Liver (tissue), 9 donors: ENCODE results near the gene HMG20A. TPM values are rescaled to one million over a fixed set of nuclear protein-coding genes. Genes with fewer than 3 reads are reported as not detected.

ENCODE experiments used
- DNase-seq: peaks from one replicate; pipeline ENCODE4 v3.0.0-alpha.2; 2017; ENCODE audit warnings: low spot score
- H3K27ac ChIP-seq, 2 donors: one replicate each; pipeline ENCODE4 v1.7.0; 2013; ENCODE audit warnings: inconsistent platforms in 2 of 2, low read length in 2 of 2, control low read depth in 1 of 2, low read depth in 1 of 2, mild to moderate bottlenecking in 1 of 2
- H3K27me3 ChIP-seq, 4 donors: one replicate each; pipeline versions ENCODE4 v1.6.1 to v1.7.0; 2013; ENCODE audit warnings: low read length in 3 of 4, inconsistent platforms in 1 of 4, mild to moderate bottlenecking in 1 of 4, moderate library complexity in 1 of 4; ENCODE audit not compliant: control insufficient read depth in 4 of 4, insufficient read depth in 4 of 4
- H3K36me3 ChIP-seq, 4 donors: one replicate each; pipeline versions ENCODE4 v1.6.1 to v1.7.0; 2013; ENCODE audit warnings: low read length in 3 of 4, mild to moderate bottlenecking in 3 of 4, low read depth in 1 of 4, moderate library complexity in 1 of 4; ENCODE audit not compliant: control insufficient read depth in 4 of 4, insufficient read depth in 3 of 4
- H3K4me1 ChIP-seq, 4 donors: one replicate each; pipeline versions ENCODE4 v1.6.1 to v1.7.0; 2013; ENCODE audit warnings: low read length in 3 of 4, mild to moderate bottlenecking in 3 of 4, moderate library complexity in 1 of 4; ENCODE audit not compliant: control insufficient read depth in 4 of 4, insufficient read depth in 4 of 4
- H3K4me3 ChIP-seq, 3 donors: one replicate each; pipeline versions ENCODE4 v1.6.1 to v1.7.0; 2013; ENCODE audit warnings: low read length in 3 of 3, control low read depth in 1 of 3, low read depth in 1 of 3, mild to moderate bottlenecking in 1 of 3
- H3K9ac ChIP-seq, 2 donors: one replicate each; pipeline ENCODE4 v1.7.0; 2013; ENCODE audit warnings: low read length in 2 of 2, mild to moderate bottlenecking in 2 of 2, moderate library complexity in 2 of 2, control low read depth in 1 of 2, low read depth in 1 of 2
- H3K9me3 ChIP-seq, 4 donors: one replicate each; pipeline versions ENCODE4 v1.6.1 to v1.7.0; 2013; ENCODE audit warnings: low read length in 3 of 4; ENCODE audit not compliant: control insufficient read depth in 4 of 4
- EGR1 ChIP-seq, 2 donors: IDR thresholded peaks; 2 replicates each; pipeline ENCODE4 v1.6.1; 2016 to 2018; ENCODE audit warnings: antibody characterized with exemption in 2 of 2, low read depth in 2 of 2
- JUND ChIP-seq, 2 donors: IDR thresholded peaks; 2 replicates each; pipeline ENCODE4 v1.6.1; 2016; ENCODE audit warnings: antibody characterized with exemption in 2 of 2
- RAD21 ChIP-seq, 2 donors: IDR thresholded peaks; 2 replicates each; pipeline ENCODE4 v1.6.1; 2016; ENCODE audit warnings: antibody characterized with exemption in 2 of 2, mild to moderate bottlenecking in 2 of 2
- RXRA ChIP-seq, 2 donors: IDR thresholded peaks; 2 replicates each; pipeline ENCODE4 v1.6.1; 2017 to 2018; ENCODE audit warnings: antibody characterized with exemption in 2 of 2, mild to moderate bottlenecking in 1 of 2
- SP1 ChIP-seq: IDR thresholded peaks from 2 replicates; pipeline ENCODE4 v1.6.1; 2018; ENCODE audit warnings: antibody characterized with exemption, mild to moderate bottlenecking
- TAF1 ChIP-seq: conservative IDR thresholded peaks from 2 replicates; pipeline ENCODE4 v1.6.1; 2016; ENCODE audit warnings: antibody characterized with exemption, mild to moderate bottlenecking
- WGBS: extraction: QIAGEN DNeasy Blood & Tissue Kit; methylation state at CpG from one replicate; pipeline ENCODE4 v1.1.7; 2013; 5-methylcytosine and 5-hydroxymethylcytosine counted together
- polyA plus RNA-seq, 2 donors: library from polyadenylated mRNA; stranded (reverse) in 1 of 2; unstranded in 1 of 2; fragments of 200-250 nt in 1 of 2; fragments of >200 nt in 1 of 2; fragmentation: Nextera tagmentation in 1 of 2; extraction: Ambion mirVana in 1 of 2; gene quantifications; one replicate each; pipeline versions ENCODE4 v1.2.1 to v1.2.3, GENCODE V29; 2013 to 2015
- total RNA-seq, 2 donors: library from RNA; depleted of rRNA; stranded (reverse); fragments of >200 nt; gene quantifications; one replicate each; pipeline ENCODE4 v1.2.3, GENCODE V29; 2014
- TF ChIP-seq, protein P1 (sequence below): IDR thresholded peaks from 2 replicates; pipeline ENCODE4 v1.6.1; 2016; ENCODE audit warnings: antibody characterized with exemption
- TF ChIP-seq, protein P2 (sequence below): fragments of 150-350 bp; IDR thresholded peaks from 2 replicates; pipeline ENCODE4 v1.5.1; 2017; ENCODE audit warnings: improper control_type of control experiment, low read depth, low read length; ENCODE audit not compliant: missing input control
- TF ChIP-seq, protein P3 (sequence below): IDR thresholded peaks from 2 replicates; pipeline ENCODE4 v1.6.1; 2016; ENCODE audit warnings: antibody characterized with exemption, mild to moderate bottlenecking
- donor health status: healthy.
- donor health status: healthy.
- donor health status: healthy.
- donor health status: healthy.
- donor health status: healthy.

Gene HMG20A
- total and polyA plus RNA-seq, 4 donors: 7.7 to 19.4 (median 13.3) TPM

DNA sequence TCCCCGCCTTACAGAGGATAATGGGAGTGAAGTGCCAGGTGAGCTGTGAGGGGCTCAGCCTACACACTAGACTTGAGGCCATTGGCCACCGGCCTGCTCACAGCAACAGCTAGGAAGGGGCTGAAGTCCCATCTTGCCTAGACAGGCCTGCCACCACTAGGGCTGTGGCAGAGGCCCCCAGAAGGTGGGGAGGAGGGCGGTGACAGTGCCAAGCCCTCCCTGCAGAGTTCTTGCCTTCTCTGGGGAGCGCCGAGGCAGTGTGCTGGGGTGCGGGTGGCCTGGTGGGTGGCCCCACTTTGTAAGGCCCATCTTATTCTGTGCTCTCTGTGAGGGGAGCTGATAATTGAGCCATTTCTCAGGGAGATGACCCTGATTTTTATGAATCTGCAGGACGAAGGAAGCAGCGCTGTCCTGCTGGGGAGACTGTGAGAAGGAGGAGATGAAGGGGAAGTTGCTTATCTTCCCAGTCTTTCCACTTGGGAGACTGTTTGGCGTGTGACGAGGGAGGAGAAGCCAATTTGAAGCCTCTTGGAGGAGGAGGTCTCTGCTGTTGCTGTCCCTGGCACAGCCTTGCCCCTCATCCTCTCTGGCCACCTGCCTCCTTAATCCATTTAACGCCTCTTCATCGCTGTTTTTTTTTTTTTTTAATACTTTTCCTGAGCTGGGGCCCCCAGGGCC, 107.7 kb downstream of the HMG20A start:
- 86% methylated on average over 12 of the region's 12 CpGs for WGBS
- H3K27ac ChIP-seq: no peak overlapping the region
- DNase-seq: no peak

DNA sequence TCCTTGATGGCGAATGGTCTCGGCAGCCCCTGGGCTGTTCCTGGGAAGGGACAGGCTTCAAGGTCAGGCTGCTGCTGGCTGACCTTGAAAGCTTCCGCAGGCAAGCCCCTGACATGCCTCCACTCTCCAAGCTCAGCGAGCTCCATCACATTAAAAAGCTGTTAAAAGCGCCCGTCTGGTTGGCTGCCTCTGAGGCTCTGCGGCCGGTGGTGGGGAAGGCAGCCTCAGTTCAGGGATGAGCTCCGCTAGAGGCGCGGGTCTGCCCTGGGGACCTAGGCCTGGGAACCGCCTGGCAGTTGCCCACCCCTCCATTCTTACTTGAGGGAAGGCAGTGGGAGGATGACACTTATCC, 108.3 kb downstream of the HMG20A start:
- WGBS: 82% methylated on average over 12 of the region's 12 CpGs
- no peak overlapping the region for H3K4me3 ChIP-seq
- TF ChIP-seq RXRA (IDR thresholded peaks at IDR 0.05): no peak
- TF ChIP-seq, protein P1, sequence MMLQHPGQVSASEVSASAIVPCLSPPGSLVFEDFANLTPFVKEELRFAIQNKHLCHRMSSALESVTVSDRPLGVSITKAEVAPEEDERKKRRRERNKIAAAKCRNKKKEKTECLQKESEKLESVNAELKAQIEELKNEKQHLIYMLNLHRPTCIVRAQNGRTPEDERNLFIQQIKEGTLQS: no peak
- TF ChIP-seq, protein P2, sequence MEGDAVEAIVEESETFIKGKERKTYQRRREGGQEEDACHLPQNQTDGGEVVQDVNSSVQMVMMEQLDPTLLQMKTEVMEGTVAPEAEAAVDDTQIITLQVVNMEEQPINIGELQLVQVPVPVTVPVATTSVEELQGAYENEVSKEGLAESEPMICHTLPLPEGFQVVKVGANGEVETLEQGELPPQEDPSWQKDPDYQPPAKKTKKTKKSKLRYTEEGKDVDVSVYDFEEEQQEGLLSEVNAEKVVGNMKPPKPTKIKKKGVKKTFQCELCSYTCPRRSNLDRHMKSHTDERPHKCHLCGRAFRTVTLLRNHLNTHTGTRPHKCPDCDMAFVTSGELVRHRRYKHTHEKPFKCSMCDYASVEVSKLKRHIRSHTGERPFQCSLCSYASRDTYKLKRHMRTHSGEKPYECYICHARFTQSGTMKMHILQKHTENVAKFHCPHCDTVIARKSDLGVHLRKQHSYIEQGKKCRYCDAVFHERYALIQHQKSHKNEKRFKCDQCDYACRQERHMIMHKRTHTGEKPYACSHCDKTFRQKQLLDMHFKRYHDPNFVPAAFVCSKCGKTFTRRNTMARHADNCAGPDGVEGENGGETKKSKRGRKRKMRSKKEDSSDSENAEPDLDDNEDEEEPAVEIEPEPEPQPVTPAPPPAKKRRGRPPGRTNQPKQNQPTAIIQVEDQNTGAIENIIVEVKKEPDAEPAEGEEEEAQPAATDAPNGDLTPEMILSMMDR: no peak
- no peak for TF ChIP-seq EGR1 (IDR thresholded peaks at IDR 0.05; ENCODE audit: low read depth in 2 of 2)
- TF ChIP-seq SP1: no peak
- TF ChIP-seq JUND (IDR thresholded peaks at IDR 0.05): no peak
- TF ChIP-seq TAF1: no peak
- TF ChIP-seq RAD21 (IDR thresholded peaks at IDR 0.05): no peak
- H3K27me3 ChIP-seq: peaks cover 0 to 3% (median 0%) of the 10 kb centered on the region in 4 donors
- no peak for DNase-seq
- no peak overlapping the region for H3K9ac ChIP-seq
- no peaks in the 10 kb centered on the region for H3K4me1 ChIP-seq
- H3K9me3 ChIP-seq: no peaks in the 10 kb centered on the region
- H3K36me3 ChIP-seq: no peaks in the 10 kb centered on the region
- H3K27ac ChIP-seq: no peak overlapping the region

More for the DNA sequence above, 107.7 kb downstream of the HMG20A start:
- H3K9me3 ChIP-seq: no peaks in the 10 kb centered on the region
- H3K4me3 ChIP-seq: no peak overlapping the region
- no peaks in the 10 kb centered on the region for H3K4me1 ChIP-seq
- TF ChIP-seq, protein P3, sequence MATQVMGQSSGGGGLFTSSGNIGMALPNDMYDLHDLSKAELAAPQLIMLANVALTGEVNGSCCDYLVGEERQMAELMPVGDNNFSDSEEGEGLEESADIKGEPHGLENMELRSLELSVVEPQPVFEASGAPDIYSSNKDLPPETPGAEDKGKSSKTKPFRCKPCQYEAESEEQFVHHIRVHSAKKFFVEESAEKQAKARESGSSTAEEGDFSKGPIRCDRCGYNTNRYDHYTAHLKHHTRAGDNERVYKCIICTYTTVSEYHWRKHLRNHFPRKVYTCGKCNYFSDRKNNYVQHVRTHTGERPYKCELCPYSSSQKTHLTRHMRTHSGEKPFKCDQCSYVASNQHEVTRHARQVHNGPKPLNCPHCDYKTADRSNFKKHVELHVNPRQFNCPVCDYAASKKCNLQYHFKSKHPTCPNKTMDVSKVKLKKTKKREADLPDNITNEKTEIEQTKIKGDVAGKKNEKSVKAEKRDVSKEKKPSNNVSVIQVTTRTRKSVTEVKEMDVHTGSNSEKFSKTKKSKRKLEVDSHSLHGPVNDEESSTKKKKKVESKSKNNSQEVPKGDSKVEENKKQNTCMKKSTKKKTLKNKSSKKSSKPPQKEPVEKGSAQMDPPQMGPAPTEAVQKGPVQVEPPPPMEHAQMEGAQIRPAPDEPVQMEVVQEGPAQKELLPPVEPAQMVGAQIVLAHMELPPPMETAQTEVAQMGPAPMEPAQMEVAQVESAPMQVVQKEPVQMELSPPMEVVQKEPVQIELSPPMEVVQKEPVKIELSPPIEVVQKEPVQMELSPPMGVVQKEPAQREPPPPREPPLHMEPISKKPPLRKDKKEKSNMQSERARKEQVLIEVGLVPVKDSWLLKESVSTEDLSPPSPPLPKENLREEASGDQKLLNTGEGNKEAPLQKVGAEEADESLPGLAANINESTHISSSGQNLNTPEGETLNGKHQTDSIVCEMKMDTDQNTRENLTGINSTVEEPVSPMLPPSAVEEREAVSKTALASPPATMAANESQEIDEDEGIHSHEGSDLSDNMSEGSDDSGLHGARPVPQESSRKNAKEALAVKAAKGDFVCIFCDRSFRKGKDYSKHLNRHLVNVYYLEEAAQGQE: no peak
- TF ChIP-seq RXRA (IDR thresholded peaks at IDR 0.05) (no peak), EGR1 (IDR thresholded peaks at IDR 0.05; ENCODE audit: low read depth in 2 of 2) (no peak)
- TF ChIP-seq, protein P1: no peak
- no peak overlapping the region for H3K9ac ChIP-seq
- peaks cover 0 to 3% (median 0%) of the 10 kb centered on the region in 4 donors for H3K27me3 ChIP-seq
- no peaks in the 10 kb centered on the region for H3K36me3 ChIP-seq
